Measurements from ENCODE around the gene FAM151A. TPM values are rescaled to one million over a fixed set of nuclear protein-coding genes. Genes with fewer than 3 reads are reported as not detected.

FAM151A gene
- total and polyA plus RNA-seq, 2 experiments from 2014 or later = 0.10 TPM; not detected in 1

- Histone ChIP-seq H3K4me3 (no peak overlapping the region), H3F3A (replicated peaks; ENCODE audit: low read depth) (no peaks in the 10 kb centered on the region), H3K79me2 (replicated peaks; ENCODE audit: insufficient read depth) (no peaks in the 10 kb centered on the region), H3K36me3 (ENCODE audit: insufficient read depth) (no peaks in the 10 kb centered on the region), H3K27me3 (ENCODE audit: insufficient read depth) (no peaks in the 10 kb centered on the region), H3K27ac (ENCODE audit: low read depth) (no peak overlapping the region), H3K4me1 (ENCODE audit: insufficient read depth) (peaks cover 5% of the 10 kb centered on the region; the same call in 1 of the 2 replicates), H3K9me2 (ENCODE audit: insufficient read depth) (no peaks in the 10 kb centered on the region), H2AFZ (no peak overlapping the region), H4K20me1 (replicated peaks; ENCODE audit: insufficient read depth) (no peaks in the 10 kb centered on the region), H3K4me2 (no peak overlapping the region)
- no peak for TF ChIP-seq ZNF462 (CRISPR knock-in tag; IDR thresholded peaks at IDR 0.05)
- no peak for TF ChIP-seq REST (IDR thresholded peaks at IDR 0.05; ENCODE audit: unreplicated experiment)
- TF ChIP-seq STAT1 (IDR thresholded peaks at IDR 0.05; ENCODE audit: unreplicated experiment) = no peak
- TF ChIP-seq ZNF114 (CRISPR knock-in tag; IDR thresholded peaks at IDR 0.05) = no peak
- TF ChIP-seq ZNF331 (CRISPR knock-in tag; IDR thresholded peaks at IDR 0.05; ENCODE audit: low read depth) = no peak
- no peak for TF ChIP-seq CREB1 (CRISPR knock-in tag; IDR thresholded peaks at IDR 0.05; ENCODE audit: low read depth)
- TF ChIP-seq JUNB (IDR thresholded peaks at IDR 0.05; ENCODE audit: unreplicated experiment) = no peak
- no peak for TF ChIP-seq ETS1 (IDR thresholded peaks at IDR 0.05)
- ATAC-seq (peak; percentile 19; the same call in 2 of the 3 replicates), DNase-seq (ENCODE audit: low spot score) (no peak)
- Mint-ChIP-seq H3K27ac (no peak overlapping the region; the same call in 1 of the 2 replicates), H3K4me1 (peaks cover 7% of the 10 kb centered on the region), H3K27me3 (ENCODE audit: insufficient read depth, low read depth, poor library complexity) (peaks cover 1% of the 10 kb centered on the region), H3K36me3 (ENCODE audit: low read depth) (no peaks in the 10 kb centered on the region), H3K4me3 (no peak overlapping the region), H3K9me3 (no peaks in the 10 kb centered on the region)
Observed at GRCh38 chr1:54601730-54602129, 21.6 kb downstream of the FAM151A start.

Measured in GM23338 (cell line).